Activated T-cell treated with anti-CD3 and anti-CD28 coated beads, Interleukin-2, amount 50 U/mL, for 4 hours (primary cell): ENCODE measurements around the gene STIM1. TPM values are rescaled to one million over a fixed set of nuclear protein-coding genes. Genes with fewer than 3 reads are reported as not detected.
"Not testable (repeated sequence)": the region's sequence is repeated elsewhere in the genome, so short reads cannot be mapped to it uniquely, and the experiment has no call there.

Experiments
- ATAC-seq, 2 donors: fragments of 200-7000 bp; cut with Tn5 transposase; one replicate each; pipeline ENCODE4 v1.10.0; 2021
- DNase-seq: peaks from one replicate; pipeline ENCODE4 v3.0.0-alpha.2; 2020
- H3K27me3 Mint-ChIP-seq: one replicate; pipeline ENCODE4 v1.8.0; 2021; ENCODE audit warnings: low read depth, mixed read lengths
- H3K36me3 Mint-ChIP-seq: one replicate; pipeline ENCODE4 v1.8.0; 2022; ENCODE audit warnings: mixed read lengths; ENCODE audit not compliant: insufficient read depth
- H3K4me1 Mint-ChIP-seq: one replicate; pipeline ENCODE4 v1.8.0; 2021; ENCODE audit warnings: low read depth, mixed read lengths
- H3K4me3 Mint-ChIP-seq: one replicate; pipeline ENCODE4 v1.8.0; 2021; ENCODE audit warnings: mild to moderate bottlenecking, moderate library complexity, mixed read lengths
- H3K9me3 Mint-ChIP-seq: one replicate; pipeline ENCODE4 v1.8.0; 2021; ENCODE audit warnings: mixed read lengths
- total RNA-seq, 3 donors: library from RNA; stranded (reverse); gene quantifications; one replicate each; pipeline ENCODE4 v1.2.1, GENCODE V29; 2021

The STIM1 gene
- total RNA-seq, 3 donors from 2014 or later: 35.6 to 42.5 (median 37.4) TPM

- Mint-ChIP-seq H3K4me1 (peaks cover 68% of the 10 kb centered on the region), H3K9me3 (no peaks in the 10 kb centered on the region), H3K4me3 (peak overlapping the region; percentile 97), H3K27me3 (no peaks in the 10 kb centered on the region), H3K36me3 (no peaks in the 10 kb centered on the region)
- DNase-seq (peak; percentile 19), ATAC-seq (peak; percentile 3 to 6)
These were observed 486 bp downstream of the STIM1 start for GRCh38 chr11:3855808-3856491.

GRCh38 chr11:3856856-3857553 lies 1.5 kb downstream of the STIM1 start:
- H3K27me3 Mint-ChIP-seq: no peaks in the 10 kb centered on the region
- H3K4me1 Mint-ChIP-seq: peaks cover 76% of the 10 kb centered on the region
- H3K4me3 Mint-ChIP-seq: peak overlapping the region; percentile 97
- H3K9me3 Mint-ChIP-seq: no peaks in the 10 kb centered on the region
- DNase-seq: no peak
- no peaks in the 10 kb centered on the region for H3K36me3 Mint-ChIP-seq
- no peak for ATAC-seq

- DNase-seq: no peak
- ATAC-seq: no peak
- H3K9me3 Mint-ChIP-seq: no peaks in the 10 kb centered on the region
- no peaks in the 10 kb centered on the region for H3K36me3 Mint-ChIP-seq
- peak overlapping the region; percentile 97 for H3K4me3 Mint-ChIP-seq
- peaks cover 78% of the 10 kb centered on the region for H3K4me1 Mint-ChIP-seq
- H3K27me3 Mint-ChIP-seq: no peaks in the 10 kb centered on the region
These were observed 2.2 kb downstream of the STIM1 start for GRCh38 chr11:3857628-3858027.

GRCh38 chr11:3859373-3859881 lies 4.0 kb downstream of the STIM1 start:
- DNase-seq (no peak), ATAC-seq (no peak)
- H3K27me3 Mint-ChIP-seq: no peaks in the 10 kb centered on the region
- H3K36me3 Mint-ChIP-seq: no peaks in the 10 kb centered on the region
- no peaks in the 10 kb centered on the region for H3K9me3 Mint-ChIP-seq
- H3K4me3 Mint-ChIP-seq: peak overlapping the region; percentile 97
- H3K4me1 Mint-ChIP-seq: peaks cover 73% of the 10 kb centered on the region

- Mint-ChIP-seq H3K36me3 (no peaks in the 10 kb centered on the region), H3K9me3 (no peaks in the 10 kb centered on the region), H3K27me3 (no peaks in the 10 kb centered on the region), H3K4me1 (peaks cover 78% of the 10 kb centered on the region), H3K4me3 (peak overlapping the region; percentile 64)
- DNase-seq (peak; percentile 53), ATAC-seq (peak; percentile 64 to 68)
These were observed 4.9 kb downstream of the STIM1 start for GRCh38 chr11:3860375-3860774.

- H3K4me1 Mint-ChIP-seq: peaks cover 84% of the 10 kb centered on the region
- peak overlapping the region; percentile 64 for H3K4me3 Mint-ChIP-seq
- ATAC-seq (peak; percentile 28 to 55), DNase-seq (peak; percentile 21)
- not testable (repeated sequence) for H3K9me3 Mint-ChIP-seq, H3K36me3 Mint-ChIP-seq, H3K27me3 Mint-ChIP-seq
These were observed 5.5 kb downstream of the STIM1 start for GRCh38 chr11:3860898-3861393.

GRCh38 chr11:3861683-3862082 lies 6.2 kb downstream of the STIM1 start:
- H3K9me3 Mint-ChIP-seq: no peaks in the 10 kb centered on the region
- H3K4me3 Mint-ChIP-seq: peak overlapping the region; percentile 64
- ATAC-seq: no peak
- H3K4me1 Mint-ChIP-seq: peaks cover 90% of the 10 kb centered on the region
- DNase-seq: no peak
- H3K36me3 Mint-ChIP-seq: no peaks in the 10 kb centered on the region
- H3K27me3 Mint-ChIP-seq: no peaks in the 10 kb centered on the region

GRCh38 chr11:3865388-3866193 lies 10.1 kb downstream of the STIM1 start:
- Mint-ChIP-seq H3K4me1 (peaks cover 90% of the 10 kb centered on the region), H3K9me3 (no peaks in the 10 kb centered on the region), H3K4me3 (peak overlapping the region; percentile 37), H3K36me3 (no peaks in the 10 kb centered on the region), H3K27me3 (no peaks in the 10 kb centered on the region)
- ATAC-seq: peak; percentile 8 to 20
- no peak for DNase-seq

- ATAC-seq (peak in 1 of 2 donors; percentile 26), DNase-seq (no peak)
- H3K36me3 Mint-ChIP-seq: no peaks in the 10 kb centered on the region
- H3K4me1 Mint-ChIP-seq: peaks cover 92% of the 10 kb centered on the region
- H3K27me3 Mint-ChIP-seq: no peaks in the 10 kb centered on the region
- H3K9me3 Mint-ChIP-seq: no peaks in the 10 kb centered on the region
- H3K4me3 Mint-ChIP-seq: peak overlapping the region; percentile 37
These were observed 10.7 kb downstream of the STIM1 start for GRCh38 chr11:3866206-3866605.

GRCh38 chr11:3866836-3867208 lies 11.4 kb downstream of the STIM1 start:
- Mint-ChIP-seq H3K36me3 (peaks cover 1% of the 10 kb centered on the region), H3K4me3 (peak overlapping the region; percentile 9), H3K9me3 (no peaks in the 10 kb centered on the region), H3K4me1 (peaks cover 92% of the 10 kb centered on the region), H3K27me3 (no peaks in the 10 kb centered on the region)
- no peak for ATAC-seq
- no peak for DNase-seq

- DNase-seq (no peak), ATAC-seq (peak; percentile 41)
- peaks cover 89% of the 10 kb centered on the region for H3K4me1 Mint-ChIP-seq
- no peaks in the 10 kb centered on the region for H3K27me3 Mint-ChIP-seq
- H3K36me3 Mint-ChIP-seq: peaks cover 1% of the 10 kb centered on the region
- H3K4me3 Mint-ChIP-seq: peak overlapping the region; percentile 9
- H3K9me3 Mint-ChIP-seq: no peaks in the 10 kb centered on the region
These were observed 12.0 kb downstream of the STIM1 start for GRCh38 chr11:3867209-3868091.

- no peak for DNase-seq
- Mint-ChIP-seq H3K27me3 (no peaks in the 10 kb centered on the region), H3K9me3 (no peaks in the 10 kb centered on the region), H3K36me3 (peaks cover 3% of the 10 kb centered on the region), H3K4me3 (no peak overlapping the region), H3K4me1 (peaks cover 84% of the 10 kb centered on the region)
- no peak for ATAC-seq
These were observed 18.4 kb downstream of the STIM1 start for GRCh38 chr11:3873712-3874349.

- no peak for ATAC-seq
- H3K4me3 Mint-ChIP-seq: no peak overlapping the region
- H3K4me1 Mint-ChIP-seq: peaks cover 80% of the 10 kb centered on the region
These were observed 21.1 kb downstream of the STIM1 start for GRCh38 chr11:3876613-3877012.

More at GRCh38 chr11:3876613-3877012, 21.1 kb downstream of the STIM1 start:
- Mint-ChIP-seq H3K27me3 (no peaks in the 10 kb centered on the region), H3K36me3 (peaks cover 8% of the 10 kb centered on the region), H3K9me3 (no peaks in the 10 kb centered on the region)
- DNase-seq: no peak
